Activated T-cell treated with anti-CD3 and anti-CD28 coated beads, Interleukin-2, amount 50 U/mL, for 1 hour (primary cell): Measurements from ENCODE around the gene DNASE1L1.

Source experiments
- DNase-seq: peaks from one replicate; pipeline ENCODE4 v3.0.0-alpha.2; 2020

The DNASE1L1 gene

DNA sequence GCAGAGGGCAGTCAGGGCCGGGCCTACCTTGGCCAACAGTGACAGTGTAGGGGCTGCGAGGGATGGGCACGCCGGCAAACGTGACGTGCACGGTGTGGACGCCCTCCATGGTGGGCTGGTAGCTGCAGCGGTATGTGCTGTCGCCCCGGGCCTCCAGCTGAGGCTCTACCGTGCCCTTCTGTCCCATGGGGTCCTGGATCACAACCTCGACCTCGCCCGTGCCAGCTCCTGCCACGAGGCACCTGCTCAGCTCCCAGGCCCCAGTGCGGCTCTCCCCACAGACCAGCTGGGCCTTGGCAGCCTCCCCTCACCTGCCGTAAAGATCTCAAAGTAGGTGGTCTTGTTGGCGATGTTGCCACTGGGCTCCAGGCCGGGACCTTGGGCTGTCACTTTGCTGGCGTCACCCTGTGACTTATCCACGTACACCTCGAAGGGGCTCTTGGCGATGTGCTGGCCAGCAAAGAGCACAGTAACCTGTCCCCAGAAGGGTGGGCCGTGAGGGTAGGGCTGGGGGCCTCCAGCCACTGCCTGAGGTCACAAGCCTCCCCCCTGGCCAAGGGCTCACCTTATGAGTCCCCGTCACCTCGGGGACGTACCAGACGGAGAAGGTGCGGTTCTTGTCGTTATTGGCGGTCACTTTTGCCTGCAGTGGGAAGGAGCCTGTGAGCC is 42.9 kb downstream of the DNASE1L1 start:
- DNase-seq = no peak

DNA sequence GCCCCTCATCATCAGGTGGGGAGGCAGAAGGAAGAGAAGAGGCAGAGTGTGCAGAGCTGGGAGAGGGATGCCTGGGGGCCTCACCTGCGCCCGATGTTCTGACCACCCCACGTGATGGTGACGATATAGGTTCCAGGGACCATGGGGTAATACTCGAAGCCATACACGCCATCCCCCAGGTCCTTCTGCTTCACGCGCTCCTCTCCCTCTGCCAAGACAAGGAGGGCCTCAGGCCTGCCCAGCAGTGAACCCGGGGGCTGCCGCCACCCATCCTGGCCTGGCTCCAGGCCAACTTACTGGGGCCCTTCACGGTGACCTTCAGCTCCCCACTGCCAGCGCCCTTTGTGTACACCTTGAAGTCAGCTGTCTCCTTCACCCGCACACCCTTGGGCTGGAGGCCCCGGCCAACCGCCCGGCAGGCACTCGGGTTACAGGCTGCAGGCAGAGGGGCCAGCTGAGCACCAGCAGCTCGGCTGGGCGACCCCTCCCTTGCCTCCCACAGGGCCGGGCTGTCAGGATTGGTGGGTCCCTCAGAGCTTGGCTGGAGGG is 43.9 kb downstream of the DNASE1L1 start:
- DNase-seq = no peak

GRCh38 chrX:154363706-154364439 is 45.2 kb downstream of the DNASE1L1 start:
- no peak for DNase-seq

- DNase-seq = no peak
Observed at GRCh38 chrX:154362085-154362742, 46.8 kb downstream of the DNASE1L1 start.

DNA sequence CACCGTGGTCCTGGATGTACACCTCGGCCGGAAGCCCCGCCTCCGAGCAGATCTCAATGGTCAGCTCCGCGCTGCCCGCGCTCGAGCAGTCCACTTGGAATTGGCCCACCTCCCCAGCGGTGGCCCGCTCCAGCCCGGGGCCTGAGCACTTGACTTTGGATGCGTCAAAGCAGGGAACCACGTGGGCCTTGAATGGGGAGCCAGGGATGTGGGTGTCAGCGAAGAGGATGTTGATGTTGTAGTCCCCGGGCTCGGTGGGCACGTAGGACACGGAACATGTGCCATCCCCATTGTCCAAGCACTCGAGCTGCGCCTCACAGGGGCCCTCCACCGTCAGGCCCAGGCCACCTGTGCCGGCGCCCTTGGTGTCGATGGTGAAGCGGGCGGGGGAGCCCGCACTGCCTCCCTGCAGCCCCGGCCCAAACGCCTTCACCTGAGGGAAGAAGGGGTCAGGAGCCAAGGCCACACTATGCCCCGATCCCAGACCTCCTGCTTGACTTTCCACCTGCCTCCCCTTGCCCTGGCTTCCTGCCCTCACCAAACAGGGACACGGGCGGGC is 48.8 kb downstream of the DNASE1L1 start:
- DNase-seq = no peak

GRCh38 chrX:154359362-154360154 is 49.5 kb downstream of the DNASE1L1 start:
- no peak for DNase-seq

GRCh38 chrX:154358829-154359228 is 50.2 kb downstream of the DNASE1L1 start:
- DNase-seq = no peak

DNA sequence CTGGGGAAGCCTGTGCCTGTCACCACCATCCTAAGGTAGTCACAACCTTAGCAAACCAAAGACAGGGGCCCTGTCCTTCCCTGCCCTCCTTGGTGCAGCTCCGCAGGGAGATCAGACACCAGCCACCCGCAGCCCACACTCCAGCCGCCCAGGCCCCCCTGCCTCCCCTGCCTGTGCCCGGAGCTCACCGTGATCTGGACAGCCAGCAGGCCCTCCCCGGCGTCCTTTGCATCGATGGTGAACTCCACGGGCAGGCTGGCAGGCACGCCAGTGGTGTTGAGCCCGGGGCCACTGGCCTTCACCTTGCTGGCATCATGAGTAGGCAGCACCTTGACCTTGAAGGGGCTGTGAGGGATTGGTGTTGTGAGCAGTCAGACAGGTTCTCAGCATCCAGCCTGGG is 51.0 kb downstream of the DNASE1L1 start:
- no peak for DNase-seq

GRCh38 chrX:154357205-154357604 is 51.8 kb downstream of the DNASE1L1 start:
- no peak for DNase-seq

DNA sequence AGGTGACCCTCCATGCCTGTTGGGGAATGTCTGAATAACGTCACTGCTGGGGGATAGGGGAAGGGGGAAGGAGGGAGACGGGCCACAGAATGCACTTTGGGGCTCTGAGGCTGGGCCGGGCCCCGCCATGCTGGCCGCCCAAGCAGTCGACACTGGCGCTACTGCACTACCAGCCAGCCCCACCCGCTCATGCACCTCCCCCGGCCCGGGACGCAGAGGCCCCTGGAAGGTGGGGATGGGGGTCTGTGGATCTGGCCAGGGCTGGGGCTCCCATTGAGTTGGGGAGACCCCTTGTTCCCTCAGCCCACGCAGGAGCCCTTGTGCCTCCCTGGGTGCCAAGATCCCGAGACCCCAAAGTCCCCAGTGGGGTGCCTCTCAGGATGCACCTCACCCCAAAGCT is 52.5 kb downstream of the DNASE1L1 start:
- no peak for DNase-seq

DNA sequence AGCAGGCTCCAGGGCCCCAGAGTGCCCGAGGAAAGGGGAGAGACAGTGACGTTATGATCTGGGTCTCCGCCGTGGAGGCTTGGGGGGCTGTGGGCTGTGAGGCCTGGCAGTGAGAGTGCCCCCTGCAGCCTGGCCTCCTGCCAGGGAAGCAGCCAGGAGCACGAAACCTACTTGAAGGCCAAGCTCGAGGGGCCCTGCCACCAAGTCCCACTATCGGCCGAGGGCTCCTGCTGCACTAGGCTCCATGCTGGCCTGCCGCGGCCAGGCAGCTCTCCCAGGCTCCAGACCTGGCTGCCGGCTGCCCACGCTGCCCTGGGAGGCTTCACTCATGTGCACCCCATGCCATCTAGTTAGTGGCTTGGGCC is 53.3 kb downstream of the DNASE1L1 start:
- DNase-seq = no peak

DNA sequence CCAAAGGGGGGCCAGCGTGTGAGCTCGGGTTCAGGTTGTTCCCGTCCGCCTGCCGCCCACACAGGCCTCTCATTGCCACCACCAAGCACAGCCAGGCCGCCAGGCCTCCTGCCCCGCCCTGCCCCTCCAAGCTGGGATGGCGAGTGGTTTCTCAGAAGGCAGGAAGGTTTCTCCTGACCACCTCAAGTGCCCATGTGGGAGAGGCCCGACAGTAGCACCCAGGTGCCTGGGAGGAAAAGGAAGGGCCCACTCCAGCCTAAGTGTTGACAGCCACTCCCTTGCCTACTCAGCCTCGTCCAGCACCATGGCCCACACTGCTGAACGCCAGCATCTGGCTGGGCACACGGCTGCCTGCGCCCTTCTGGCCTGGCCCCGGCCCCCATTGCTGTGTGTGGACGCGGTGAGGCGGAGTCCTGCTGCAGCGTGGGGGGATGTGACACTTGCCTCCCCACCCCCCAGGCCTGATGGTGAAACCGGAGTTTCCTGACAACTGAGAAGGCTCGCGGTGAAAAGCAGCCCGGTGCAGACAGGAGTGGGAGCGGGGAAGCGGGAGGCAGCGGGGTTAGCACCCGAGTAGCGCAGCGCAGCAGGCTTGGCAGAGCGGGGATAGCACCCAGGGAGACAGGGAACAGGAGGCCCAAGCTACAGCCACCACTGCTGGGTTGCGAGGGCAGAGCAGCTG is 53.8 kb downstream of the DNASE1L1 start:
- DNase-seq = no peak

GRCh38 chrX:154354516-154354915 is 54.5 kb downstream of the DNASE1L1 start:
- no peak for DNase-seq

- DNase-seq = no peak
Observed at GRCh38 chrX:154354013-154354412, 55.0 kb downstream of the DNASE1L1 start.

DNA sequence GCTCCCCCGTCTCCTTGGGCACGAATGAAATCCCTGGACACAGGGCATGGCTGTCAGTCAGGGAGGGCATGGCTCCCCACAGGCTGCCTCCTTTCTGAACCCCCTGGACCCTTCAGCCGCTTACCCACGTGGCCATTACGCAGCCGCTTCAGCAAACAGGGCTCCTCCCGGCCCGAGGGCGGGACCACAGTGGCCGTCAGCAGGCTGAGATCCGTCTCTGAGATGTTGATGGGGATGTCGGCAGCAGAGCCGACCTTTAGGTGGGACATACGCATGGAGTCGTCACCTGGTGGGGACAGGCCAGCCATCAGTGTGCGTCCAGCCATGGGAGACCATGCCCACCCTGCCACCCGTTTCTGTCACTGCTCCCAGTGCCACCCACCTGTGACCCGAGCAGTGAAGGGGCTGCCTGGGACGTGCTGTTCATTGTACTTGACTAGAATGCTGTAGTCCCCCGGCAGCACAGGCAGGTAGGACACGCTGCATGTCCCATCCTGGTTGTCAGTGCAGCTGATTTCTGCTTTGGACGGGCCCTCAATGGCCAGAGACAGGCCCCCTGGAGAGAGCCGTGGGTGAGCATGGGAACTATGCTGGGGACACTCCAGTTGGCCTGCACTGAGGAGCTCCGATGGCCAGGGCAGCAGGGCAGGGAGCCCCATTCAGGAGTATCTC is 55.7 kb downstream of the DNASE1L1 start:
- no peak for DNase-seq

DNA sequence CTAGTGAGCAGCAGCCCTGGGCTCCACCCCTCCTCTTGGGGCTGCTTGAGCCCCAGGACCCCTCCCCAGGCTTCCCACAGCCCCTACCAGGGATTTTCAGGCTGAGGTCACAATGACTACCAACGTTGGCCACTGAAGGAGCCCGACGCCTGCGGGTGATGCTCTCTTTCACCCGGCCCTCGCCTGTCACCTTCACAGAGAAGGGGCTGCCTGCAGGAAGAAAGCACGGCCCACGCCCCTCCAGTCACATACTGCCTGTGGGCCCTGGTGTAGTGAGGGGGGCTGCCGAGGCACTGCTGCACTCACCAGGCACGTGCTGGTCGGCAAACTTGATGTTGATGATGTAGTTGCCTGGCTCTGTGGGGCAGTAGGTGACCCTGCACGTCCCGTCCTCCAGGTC is 56.6 kb downstream of the DNASE1L1 start:
- DNase-seq = no peak

DNA sequence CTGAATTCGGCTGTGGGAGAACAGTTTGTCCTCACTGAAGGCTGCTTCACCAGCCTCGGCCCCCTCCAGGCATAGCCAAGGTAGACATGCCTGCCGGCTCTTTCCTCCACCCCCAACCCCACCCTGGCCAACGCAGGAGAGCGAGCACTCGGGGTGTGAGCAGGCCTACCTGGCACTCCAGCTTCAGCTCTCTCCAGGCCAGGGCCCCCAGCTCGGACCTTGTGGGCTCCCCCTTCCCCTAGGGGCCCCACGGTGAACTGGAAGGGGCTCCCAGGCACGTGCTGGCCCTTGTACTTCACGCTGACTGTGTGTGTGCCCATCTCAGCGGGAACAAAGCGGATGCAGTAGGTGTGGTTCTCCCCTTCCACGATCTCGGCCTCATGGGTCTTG is 57.0 kb downstream of the DNASE1L1 start:
- no peak for DNase-seq
